HG03432 (cell line): ENCODE data around the gene FREM2.

ENCODE experiments used
- ATAC-seq: cut with Tn5 transposase; IDR thresholded peaks from one replicate; pipeline ENCODE4 v1.9.1; 2021; ENCODE audit warnings: mild to moderate bottlenecking, moderate library complexity; ENCODE audit not compliant: unreplicated experiment

Gene FREM2

GRCh38 chr13:38687246-38688229, 661 bp downstream of the FREM2 start:
- peak; percentile 33 for ATAC-seq

DNA sequence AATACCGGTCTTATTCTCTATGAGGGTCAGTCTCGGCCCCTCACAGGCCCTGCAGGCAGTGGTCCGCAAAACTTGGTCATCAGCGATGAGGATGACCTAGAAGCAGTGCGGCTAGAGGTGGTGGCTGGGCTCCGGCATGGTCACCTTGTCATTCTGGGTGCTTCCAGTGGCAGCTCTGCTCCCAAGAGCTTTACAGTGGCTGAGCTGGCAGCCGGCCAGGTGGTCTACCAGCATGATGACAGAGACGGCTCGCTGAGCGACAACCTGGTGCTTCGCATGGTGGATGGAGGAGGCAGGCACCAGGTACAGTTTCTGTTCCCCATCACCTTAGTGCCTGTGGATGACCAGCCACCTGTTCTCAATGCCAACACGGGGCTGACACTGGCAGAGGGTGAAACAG, 1.8 kb downstream of the FREM2 start:
- no peak for ATAC-seq

GRCh38 chr13:38690231-38690630, 3.4 kb downstream of the FREM2 start:
- ATAC-seq = no peak

DNA sequence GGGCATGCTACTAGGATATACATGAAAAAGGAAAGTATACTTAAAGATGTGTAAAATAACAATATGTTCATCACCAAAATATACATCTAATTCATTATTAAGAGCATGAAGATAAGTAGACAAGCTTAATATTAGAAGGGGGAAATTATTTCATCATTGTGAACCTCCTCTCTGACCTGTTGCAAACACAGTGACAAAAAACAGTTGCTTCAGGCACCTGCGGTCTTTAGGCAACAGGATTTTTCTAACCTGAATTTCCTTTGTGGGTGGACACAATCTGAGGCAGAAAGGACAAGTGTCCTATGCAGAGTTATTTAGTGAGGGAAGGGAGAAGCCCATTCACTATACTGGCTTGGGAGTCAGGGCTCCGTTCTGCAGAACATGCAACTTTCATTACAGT, 6.3 kb downstream of the FREM2 start:
- ATAC-seq = no peak

GRCh38 chr13:38693641-38694040, 6.8 kb downstream of the FREM2 start:
- no peak for ATAC-seq

- no peak for ATAC-seq
Observed at GRCh38 chr13:38697197-38697596, 10.3 kb downstream of the FREM2 start.

DNA sequence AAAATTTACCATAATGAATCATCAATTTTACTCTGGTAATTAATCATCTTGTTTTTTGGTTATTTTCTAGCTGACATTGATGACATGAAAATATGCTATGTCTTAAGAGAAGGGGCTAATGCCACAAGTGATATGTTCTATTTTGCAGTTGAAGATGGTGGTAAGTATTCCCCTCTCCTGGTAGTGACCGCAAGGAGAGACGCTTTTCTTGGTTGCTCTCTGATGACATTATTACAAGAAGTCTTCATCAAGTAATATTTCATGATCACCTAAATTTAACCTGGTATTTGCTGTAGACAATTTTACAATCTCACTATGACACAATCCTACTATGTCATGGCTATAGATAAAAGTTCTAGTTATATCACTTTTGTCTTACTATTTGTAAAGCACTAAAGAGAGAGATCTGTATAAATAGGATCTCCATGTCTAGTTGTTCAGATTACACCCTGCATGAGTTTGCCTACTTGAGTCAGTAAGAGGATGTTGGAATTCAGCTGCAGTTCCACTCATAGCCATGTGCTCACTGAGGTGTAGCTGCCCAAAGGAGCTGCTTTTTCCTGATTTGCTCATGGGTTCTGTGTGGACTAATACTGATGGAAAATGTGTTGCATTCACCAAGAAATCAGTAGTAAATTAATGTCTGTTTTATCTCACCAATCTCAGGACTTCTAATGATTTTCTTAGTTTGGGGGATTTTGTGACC, 10.9 kb downstream of the FREM2 start:
- ATAC-seq = no peak

- ATAC-seq = no peak
Observed at GRCh38 chr13:38700051-38700450, 13.2 kb downstream of the FREM2 start.

DNA sequence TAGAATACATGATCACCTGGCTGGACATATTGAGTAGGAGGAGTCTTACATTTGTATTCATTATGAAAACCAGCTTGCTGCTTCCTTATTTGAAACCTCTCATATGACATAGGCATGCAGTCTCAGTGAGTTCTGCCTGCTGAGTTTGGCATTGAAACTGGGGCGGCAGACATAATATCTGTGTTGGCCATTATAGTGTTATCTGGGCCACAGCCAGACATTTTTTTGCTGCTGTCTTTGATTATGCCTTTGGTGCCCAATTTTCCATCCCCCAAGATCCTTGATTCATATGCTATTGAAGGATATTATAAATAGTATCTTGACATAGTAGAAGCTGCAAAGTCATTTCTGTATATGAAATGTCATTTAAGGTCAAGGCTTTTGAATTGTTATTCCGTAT, 15.8 kb downstream of the FREM2 start:
- ATAC-seq = no peak

- ATAC-seq = no peak
Observed at GRCh38 chr13:38703255-38703654, 16.4 kb downstream of the FREM2 start.

DNA sequence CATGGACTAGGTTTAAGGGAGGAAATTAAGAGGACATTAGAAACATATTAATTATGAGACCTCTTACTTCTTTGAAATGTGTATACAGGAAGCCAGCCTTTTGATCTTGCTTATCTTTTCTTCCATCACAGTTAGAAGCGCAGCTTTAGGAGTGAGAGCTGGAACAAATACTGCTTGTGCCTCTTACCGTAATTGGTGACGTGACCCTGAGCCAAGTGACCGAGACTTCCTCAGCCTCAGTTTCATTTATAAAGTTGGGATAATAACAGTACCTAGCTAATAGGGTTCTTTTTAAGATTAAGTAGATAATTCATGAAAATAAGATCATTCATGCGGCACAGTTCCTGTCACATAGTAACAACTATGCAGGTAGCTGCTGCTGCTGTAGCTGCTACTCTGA, 18.5 kb downstream of the FREM2 start:
- ATAC-seq = no peak

DNA sequence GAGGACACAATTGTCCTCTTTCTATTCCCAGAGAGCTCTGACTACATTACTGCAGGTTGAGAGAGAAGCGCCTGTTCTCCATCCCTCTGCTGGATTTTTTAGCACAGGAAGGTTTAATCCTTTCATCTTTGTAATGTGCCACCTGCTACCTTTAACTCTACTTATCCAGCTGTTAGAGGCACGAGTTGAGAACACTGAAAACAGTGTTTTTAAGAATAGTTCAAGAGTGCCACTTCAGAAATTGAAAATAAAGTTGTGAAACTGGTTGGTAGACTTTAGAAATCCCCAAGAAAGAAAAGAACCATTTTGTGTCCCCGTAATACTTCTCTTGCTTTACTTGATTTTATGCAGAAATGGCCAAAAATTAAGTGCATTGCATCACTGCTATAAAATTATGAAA, 20.6 kb downstream of the FREM2 start:
- no peak for ATAC-seq

DNA sequence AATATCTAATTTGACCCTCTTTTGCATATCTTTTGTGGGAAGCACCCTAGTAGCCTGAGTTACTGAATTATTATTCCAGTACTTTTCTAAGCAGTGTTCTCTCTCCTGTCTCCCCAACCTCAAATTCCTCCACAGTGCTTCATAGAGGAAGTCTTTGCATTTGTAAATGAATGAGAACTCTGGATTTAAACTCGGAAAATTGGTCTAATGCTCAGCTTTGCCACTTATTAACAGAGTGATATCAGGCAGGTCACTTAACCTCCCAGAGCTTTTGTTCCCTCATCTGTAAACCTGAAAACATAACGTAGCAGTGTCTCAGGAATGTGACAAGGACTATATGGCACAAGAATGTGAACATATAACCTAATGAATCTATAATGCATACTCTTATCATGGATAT, 26.2 kb downstream of the FREM2 start:
- ATAC-seq = no peak

GRCh38 chr13:38718374-38718773, 31.5 kb downstream of the FREM2 start:
- no peak for ATAC-seq

- no peak for ATAC-seq
Observed at GRCh38 chr13:38730332-38730731, 43.5 kb downstream of the FREM2 start.

DNA sequence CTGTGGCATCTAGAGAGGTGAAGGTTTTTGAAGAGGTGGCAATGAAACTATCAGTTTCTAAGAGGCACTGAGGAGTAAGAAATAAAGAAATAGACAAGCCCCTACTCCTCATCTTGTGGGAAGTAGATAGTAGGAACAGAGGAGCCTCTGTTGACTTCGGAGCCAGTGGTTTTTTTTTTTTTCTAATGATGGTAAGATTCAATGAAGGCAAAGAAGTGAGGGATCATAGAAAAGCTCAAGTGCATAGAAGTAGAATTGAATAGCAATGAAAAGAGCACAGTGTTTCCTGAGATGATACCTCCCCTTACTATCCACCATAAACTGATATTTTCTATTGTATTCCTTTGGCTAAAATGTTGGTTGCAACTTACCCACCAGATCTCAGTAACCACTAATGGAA, 46.3 kb downstream of the FREM2 start:
- no peak for ATAC-seq

- no peak for ATAC-seq
Observed at GRCh38 chr13:38735665-38736440, 49.0 kb downstream of the FREM2 start.

DNA sequence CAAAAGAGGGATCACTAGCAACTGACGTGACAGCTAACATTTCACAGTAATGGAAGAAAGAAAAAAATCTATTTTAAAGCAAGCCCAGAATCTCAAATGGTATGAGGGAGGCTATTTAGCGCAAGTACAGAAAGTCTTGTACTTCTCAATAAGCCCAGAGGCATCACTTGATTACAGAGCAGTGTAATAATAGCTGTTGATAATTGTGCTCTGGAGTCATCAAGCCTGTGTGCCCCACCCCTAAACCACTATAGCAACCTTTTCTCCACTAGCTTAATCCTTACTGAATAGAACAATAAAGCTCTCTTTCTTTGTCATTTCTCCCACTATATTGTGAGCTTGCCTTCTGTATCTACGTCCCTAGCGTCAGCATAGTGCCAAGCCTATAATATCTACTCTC, 56.6 kb downstream of the FREM2 start:
- no peak for ATAC-seq

GRCh38 chr13:38752686-38753085, 65.8 kb downstream of the FREM2 start:
- no peak for ATAC-seq

GRCh38 chr13:38753878-38754277, 67.0 kb downstream of the FREM2 start:
- ATAC-seq = no peak

- ATAC-seq = no peak
Observed at GRCh38 chr13:38755793-38756192, 68.9 kb downstream of the FREM2 start.
